HL-60 (cell line): ENCODE measurements around the gene LIMCH1.

Experiments
- DNase-seq, 2 experiments: peaks; one replicate each; pipeline ENCODE4 v3.0.0-alpha.2; 2010 to 2020; ENCODE audit warnings: low read depth in 1 of 2, low spot score in 1 of 2
- H3K27ac ChIP-seq: fragments of 250-450 bp; sonication (Bioruptor Pico); replicated peaks from 2 replicates; pipeline ENCODE4 v1.5.1; 2020; ENCODE audit warnings: mild to moderate bottlenecking, moderate library complexity
- H3K27me3 ChIP-seq: fragments of 250-450 bp; sonication (Bioruptor Pico); 2 replicates; pipeline ENCODE4 v1.5.1; 2021; ENCODE audit warnings: mild to moderate bottlenecking, moderate library complexity; ENCODE audit not compliant: insufficient read depth, poor library complexity, severe bottlenecking
- H3K4me3 ChIP-seq: replicated peaks from 2 replicates; pipeline ENCODE4 v1.5.1; 2011; ENCODE audit warnings: mild to moderate bottlenecking, control low read depth, low read length; ENCODE audit not compliant: insufficient read depth
- GABPA ChIP-seq: IDR thresholded peaks from 2 replicates; pipeline ENCODE4 v1.6.1; 2012; ENCODE audit warnings: low read depth
- POLR2AphosphoS5 ChIP-seq: IDR thresholded peaks from 2 replicates; pipeline ENCODE4 v1.6.1; 2012; ENCODE audit warnings: low read depth
- REST ChIP-seq: IDR thresholded peaks from 2 replicates; pipeline ENCODE4 v1.6.1; 2012; ENCODE audit warnings: low read depth; ENCODE audit not compliant: insufficient replicate concordance
- SPI1 ChIP-seq: IDR thresholded peaks from 2 replicates; pipeline ENCODE4 v1.6.1; 2012; ENCODE audit warnings: low read depth, mild to moderate bottlenecking, borderline replicate concordance
- TF ChIP-seq, protein P1 (sequence below): IDR thresholded peaks from one replicate; pipeline ENCODE4 v1.5.1; 2011; ENCODE audit warnings: low read length, control low read depth, inconsistent platforms; ENCODE audit not compliant: insufficient read depth

Gene LIMCH1

GRCh38 chr4:41686893-41687292 lies 148.9 kb downstream of the LIMCH1 start:
- DNase-seq = no peak
- TF ChIP-seq POLR2AphosphoS5 (no peak), REST (no peak), GABPA (no peak), SPI1 (no peak)
- TF ChIP-seq, protein P1, sequence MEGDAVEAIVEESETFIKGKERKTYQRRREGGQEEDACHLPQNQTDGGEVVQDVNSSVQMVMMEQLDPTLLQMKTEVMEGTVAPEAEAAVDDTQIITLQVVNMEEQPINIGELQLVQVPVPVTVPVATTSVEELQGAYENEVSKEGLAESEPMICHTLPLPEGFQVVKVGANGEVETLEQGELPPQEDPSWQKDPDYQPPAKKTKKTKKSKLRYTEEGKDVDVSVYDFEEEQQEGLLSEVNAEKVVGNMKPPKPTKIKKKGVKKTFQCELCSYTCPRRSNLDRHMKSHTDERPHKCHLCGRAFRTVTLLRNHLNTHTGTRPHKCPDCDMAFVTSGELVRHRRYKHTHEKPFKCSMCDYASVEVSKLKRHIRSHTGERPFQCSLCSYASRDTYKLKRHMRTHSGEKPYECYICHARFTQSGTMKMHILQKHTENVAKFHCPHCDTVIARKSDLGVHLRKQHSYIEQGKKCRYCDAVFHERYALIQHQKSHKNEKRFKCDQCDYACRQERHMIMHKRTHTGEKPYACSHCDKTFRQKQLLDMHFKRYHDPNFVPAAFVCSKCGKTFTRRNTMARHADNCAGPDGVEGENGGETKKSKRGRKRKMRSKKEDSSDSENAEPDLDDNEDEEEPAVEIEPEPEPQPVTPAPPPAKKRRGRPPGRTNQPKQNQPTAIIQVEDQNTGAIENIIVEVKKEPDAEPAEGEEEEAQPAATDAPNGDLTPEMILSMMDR = no peak
- Histone ChIP-seq H3K27me3 (peaks cover 2% of the 10 kb centered on the region), H3K4me3 (no peak overlapping the region), H3K27ac (no peak overlapping the region)

GRCh38 chr4:41687971-41688370 lies 150.0 kb downstream of the LIMCH1 start:
- no peak overlapping the region for H3K27ac ChIP-seq
- no peak overlapping the region for H3K4me3 ChIP-seq
- no peak for DNase-seq
- H3K27me3 ChIP-seq = peaks cover 2% of the 10 kb centered on the region
- TF ChIP-seq SPI1 (no peak), POLR2AphosphoS5 (no peak), GABPA (no peak), REST (no peak)
- TF ChIP-seq, protein P1 = no peak

DNA sequence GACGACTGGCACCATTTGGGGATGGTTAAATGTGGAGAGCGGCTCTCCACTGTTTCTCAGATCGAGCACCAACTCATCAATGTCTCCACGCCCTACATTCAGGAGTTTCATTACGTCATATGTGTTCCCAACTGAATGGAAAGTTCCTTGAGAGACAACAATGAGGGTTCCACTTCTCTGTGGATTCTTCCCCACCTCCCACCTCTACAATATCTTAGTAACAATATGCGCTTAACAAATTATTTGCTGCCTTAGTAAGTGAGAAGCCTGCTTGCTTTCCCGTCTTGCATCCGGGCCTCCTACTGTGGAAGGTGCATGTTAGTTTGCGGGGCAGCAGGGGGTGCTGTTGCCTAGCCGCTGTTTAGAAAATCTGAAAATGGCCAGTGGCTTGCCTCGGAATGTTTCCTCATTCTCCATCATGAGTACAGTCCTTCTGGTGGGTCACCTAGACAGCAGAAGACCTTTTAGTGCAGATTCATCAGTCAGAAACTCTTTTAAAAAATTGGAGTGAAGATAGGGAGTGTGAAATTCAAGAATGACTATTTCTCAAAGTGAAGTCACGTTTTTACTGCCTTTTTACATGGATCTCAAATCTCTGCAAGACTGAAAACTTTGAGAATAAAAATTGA lies 154.9 kb downstream of the LIMCH1 start:
- TF ChIP-seq GABPA (no peak), REST (no peak)
- TF ChIP-seq, protein P1 = peak; percentile 49
- no peak overlapping the region for H3K4me3 ChIP-seq
- DNase-seq = peak; percentile 20 to 59
- peaks cover 2% of the 10 kb centered on the region for H3K27me3 ChIP-seq
- H3K27ac ChIP-seq = no peak overlapping the region
